Breast epithelium (tissue), 3 donors: ENCODE results near the gene ATP6V1C2.

Source experiments
- CTCF ChIP-seq, 3 donors: fragments of 450-650 bp; IDR thresholded peaks; one replicate each; pipeline ENCODE4 v1.5.1; 2016 to 2017; ENCODE audit warnings: antibody characterized with exemption in 3 of 3, mild to moderate bottlenecking in 3 of 3, moderate library complexity in 3 of 3
- POLR2A ChIP-seq: fragments of 450-650 bp; IDR thresholded peaks from one replicate; pipeline ENCODE4 v1.6.1; 2016; ENCODE audit warnings: antibody characterized with exemption, mild to moderate bottlenecking, moderate library complexity

- no peak for TF ChIP-seq POLR2A
- TF ChIP-seq CTCF (IDR thresholded peaks at IDR 0.05), result peak; percentile 87 to 91 (median 89)
Measured at GRCh38 chr2:10832203-10832936, 110.9 kb downstream of the ATP6V1C2 start.
